GM04504 (cell line): ENCODE data around the gene RSPH3.
"Not testable (repeated sequence)": the region's sequence is repeated elsewhere in the genome, so short reads cannot be mapped to it uniquely, and the experiment has no call there.

ENCODE experiments used
- DNase-seq: peaks from one replicate; pipeline ENCODE4 v3.0.0-alpha.2; 2012; ENCODE audit warnings: low read depth

Gene RSPH3

GRCh38 chr6:159023893-159024292 lies 23.9 kb upstream of the RSPH3 start:
- DNase-seq, result no peak

DNA sequence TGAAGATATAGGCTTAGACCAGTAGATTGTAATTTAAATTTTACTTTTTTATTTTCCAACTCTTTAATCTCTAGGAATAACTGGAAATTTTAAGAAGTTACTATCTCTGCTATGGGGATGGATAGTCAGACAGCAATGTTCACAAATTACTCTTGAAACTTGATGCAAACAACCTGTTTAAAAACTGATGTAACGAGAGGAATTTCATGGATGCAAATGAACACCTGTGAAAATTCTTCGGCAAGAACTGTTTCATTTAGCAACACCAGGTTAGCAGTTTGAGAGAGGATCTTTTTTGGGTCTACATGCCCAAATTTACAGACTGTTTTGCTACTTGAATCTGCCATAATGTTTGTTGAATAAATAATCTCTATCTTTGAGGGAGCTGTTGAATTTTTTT lies 20.0 kb upstream of the RSPH3 start:
- DNase-seq, result no peak

GRCh38 chr6:159017757-159018559 lies 18.0 kb upstream of the RSPH3 start:
- no peak for DNase-seq

DNA sequence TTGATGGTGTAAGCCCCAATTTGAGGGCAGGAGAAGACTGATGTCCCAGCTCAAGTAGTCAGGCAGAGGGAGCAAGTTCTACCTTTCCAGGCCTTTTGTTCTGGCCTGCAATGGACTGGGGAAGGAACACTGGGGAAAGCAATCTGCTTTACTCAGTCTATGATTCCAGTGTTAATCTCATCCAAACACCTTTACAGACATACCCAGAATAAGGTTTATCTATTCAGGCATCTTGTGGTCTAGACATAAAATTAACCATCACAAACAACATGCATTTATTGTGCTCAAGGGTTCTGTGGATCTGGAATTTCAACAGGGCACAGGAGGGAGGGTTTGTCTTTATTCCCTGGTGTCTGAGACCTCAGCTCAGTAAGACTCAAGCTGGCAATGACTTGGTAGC lies 14.4 kb upstream of the RSPH3 start:
- no peak for DNase-seq

- no peak for DNase-seq
These were observed 13.2 kb upstream of the RSPH3 start for GRCh38 chr6:159013229-159013628.

DNA sequence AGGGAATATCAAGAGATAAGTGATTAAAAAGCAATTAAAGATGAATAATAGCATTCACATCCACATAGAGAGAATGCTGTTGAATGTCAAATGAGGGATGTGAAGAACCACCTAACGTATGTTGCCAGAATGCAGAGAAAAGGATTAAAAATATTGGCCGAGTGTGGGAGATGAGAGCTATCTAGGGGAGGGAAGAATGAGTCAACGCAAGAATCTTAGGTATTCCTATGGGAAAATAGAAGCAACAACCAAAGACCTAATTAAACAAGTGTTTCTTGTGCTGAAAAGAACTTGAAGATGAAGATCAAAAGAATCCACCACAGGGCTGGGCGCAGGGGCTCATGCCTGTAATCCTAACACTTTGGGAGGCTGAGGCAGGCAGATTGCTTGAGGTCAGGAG lies 12.2 kb upstream of the RSPH3 start:
- DNase-seq, result no peak

DNA sequence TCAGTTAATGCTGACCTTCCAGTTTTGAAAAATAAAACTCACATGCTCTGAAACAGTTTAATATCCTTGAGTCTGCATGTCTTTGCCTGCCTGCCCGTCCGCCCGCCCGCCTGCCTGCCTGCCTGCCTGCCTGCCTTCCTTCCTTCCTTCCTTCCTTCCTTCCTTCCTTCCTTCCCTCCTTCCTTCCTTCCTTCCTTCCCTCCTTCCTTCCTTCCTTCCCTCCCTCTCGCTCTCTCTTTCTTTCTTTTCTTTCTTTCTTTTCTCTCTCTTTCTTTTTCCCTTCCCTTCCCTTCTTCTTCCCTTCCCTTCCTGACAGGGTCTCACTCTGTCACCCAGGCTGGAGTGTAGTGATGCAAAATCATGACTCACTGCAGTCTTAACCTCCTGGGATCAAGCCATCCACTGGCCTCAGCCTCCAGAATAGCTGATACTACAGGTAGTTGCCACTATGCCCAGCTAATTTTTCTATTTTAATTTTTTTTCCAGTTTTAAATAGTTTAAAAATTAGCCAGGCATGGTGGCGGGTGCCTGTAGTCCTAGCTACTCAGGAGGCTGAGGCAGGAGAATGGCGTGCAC lies 10.1 kb upstream of the RSPH3 start:
- DNase-seq, result not testable (repeated sequence)

- DNase-seq, result no peak
These were observed 8.8 kb upstream of the RSPH3 start for GRCh38 chr6:159008656-159009288.

- DNase-seq, result no peak
These were observed 7.5 kb upstream of the RSPH3 start for GRCh38 chr6:159007510-159007909.

GRCh38 chr6:159005436-159005835 lies 5.4 kb upstream of the RSPH3 start:
- DNase-seq, result no peak

DNA sequence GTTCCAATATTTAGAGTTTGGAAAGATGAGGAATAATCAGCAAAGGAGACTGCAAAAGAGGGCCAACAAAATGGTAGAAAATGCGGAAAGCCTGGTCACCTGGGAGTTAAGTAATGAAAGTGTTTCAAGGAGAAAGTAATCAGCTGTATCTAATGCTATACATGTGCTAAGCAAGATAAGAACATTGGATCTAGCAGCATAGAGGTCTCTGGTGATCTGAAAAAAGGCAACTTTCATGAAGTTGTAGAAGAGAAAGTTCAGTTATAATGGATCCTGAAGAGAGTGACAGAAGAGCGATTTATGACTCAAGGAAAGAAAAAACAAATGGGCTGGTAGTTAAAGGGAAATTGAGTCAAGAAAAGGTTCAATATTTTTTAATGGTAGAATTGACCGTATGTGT lies 4.6 kb upstream of the RSPH3 start:
- DNase-seq, result no peak

DNA sequence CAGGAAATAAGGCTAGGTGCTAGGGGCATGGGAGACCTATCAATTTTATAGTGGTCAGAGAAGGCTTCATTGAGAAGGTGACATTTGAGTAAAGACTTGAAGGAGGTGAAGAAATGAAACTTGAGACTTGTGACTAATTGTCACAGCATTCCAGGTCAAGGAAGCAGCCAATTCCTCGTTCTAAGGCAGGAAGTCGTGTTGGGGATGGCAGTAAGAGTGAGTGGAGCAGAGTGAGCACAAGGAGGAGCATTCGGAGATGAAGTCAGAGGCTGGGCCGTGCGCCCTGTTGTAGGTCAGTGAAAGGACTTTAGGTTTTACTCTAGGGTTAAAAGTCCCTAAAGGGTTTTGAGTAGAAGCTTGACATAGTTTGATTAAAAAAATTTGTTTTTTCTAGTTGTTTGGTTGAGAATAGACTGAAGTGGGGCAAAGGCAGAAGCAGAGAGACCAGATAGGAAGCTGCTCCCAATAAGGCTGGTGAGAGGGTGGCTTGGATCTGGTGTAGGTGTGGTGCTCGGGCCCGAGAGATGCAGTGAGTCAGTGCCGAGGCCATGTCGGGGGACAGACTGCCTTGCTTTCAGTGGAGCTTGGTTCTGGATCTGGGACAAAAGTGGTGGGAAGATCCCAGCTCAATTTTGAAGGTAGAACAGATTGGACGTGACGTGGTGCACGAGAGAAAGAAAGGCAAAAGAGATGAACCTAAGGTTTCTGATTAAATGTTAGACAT lies 2.6 kb upstream of the RSPH3 start:
- no peak for DNase-seq

DNA sequence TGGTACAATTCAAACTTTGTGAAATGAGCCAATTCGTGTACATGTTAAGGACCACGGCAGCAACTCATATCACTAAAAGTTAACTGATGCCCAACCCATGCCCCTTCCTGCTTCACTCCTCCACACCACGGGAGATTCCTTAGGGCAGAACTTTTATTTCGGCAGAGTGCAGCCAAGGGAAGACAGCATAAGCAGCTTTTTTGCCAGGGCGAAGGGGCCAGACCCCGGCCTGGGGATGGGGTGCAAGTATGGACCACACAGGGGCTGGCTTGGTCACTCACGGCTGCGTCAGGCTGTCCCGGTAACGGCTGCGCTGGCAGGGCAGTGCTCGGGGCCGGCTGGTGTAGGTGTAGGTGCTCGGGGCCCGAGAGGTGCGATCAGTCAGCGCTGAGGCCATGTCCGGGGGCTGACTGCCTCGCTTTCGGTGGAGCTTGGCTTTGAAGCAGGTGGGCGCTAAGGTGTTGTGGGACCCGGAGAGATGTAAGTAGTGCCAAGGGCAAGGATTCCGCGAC lies 792 bp downstream of the RSPH3 start:
- DNase-seq, result no peak

GRCh38 chr6:158996856-158997255 lies 3.1 kb downstream of the RSPH3 start:
- no peak for DNase-seq

- DNase-seq, result no peak
These were observed 6.4 kb downstream of the RSPH3 start for GRCh38 chr6:158993639-158994038.

- DNase-seq, result no peak
These were observed 8.8 kb downstream of the RSPH3 start for GRCh38 chr6:158991017-158991723.

- DNase-seq, result not testable (repeated sequence)
These were observed 10.3 kb downstream of the RSPH3 start for GRCh38 chr6:158989711-158990110.

DNA sequence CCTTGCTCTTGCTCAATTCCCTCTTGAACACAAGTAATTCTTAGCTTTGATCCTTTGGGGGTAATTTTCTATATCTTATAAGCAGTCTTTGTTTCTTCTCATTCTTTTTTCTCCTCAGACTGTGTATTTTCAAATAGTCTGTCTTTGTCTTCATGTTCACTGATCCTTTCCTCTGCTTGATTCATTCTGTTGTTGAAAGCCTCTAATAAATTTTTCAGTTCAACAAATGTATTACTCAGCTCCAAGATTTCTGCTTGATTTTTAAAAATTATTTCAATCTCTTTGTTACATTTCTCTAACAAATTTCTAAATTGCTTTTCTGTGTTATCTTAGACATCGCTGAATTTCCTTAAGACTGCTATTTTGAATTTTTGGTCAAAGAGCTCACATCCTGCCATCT lies 11.5 kb downstream of the RSPH3 start:
- no peak for DNase-seq

- DNase-seq, result no peak
These were observed 12.3 kb downstream of the RSPH3 start for GRCh38 chr6:158987657-158988056.

- DNase-seq, result peak; percentile 16
These were observed 21.2 kb downstream of the RSPH3 start for GRCh38 chr6:158978757-158979156.

DNA sequence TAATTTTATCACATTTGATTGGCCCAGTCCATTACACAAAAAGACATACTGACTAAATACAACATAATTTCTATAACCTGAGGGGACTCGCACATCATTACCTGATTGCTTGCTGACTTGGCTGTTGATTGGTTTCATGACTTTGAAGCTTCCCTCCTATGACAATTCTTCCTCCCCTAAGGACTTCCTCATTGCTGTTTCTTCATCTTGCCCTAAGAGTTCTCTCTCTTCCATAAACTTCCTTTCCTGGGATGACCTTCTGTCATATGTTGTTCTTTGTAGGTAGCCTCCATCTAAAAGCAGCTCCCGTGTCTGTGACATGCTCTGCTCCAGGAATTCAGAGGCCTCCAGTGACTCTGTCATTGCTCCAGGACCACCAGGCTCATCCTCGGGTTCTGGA lies 22.6 kb downstream of the RSPH3 start:
- no peak for DNase-seq
